ENCODE results near the gene FBXO10.
"Not testable (repeated sequence)": the region's sequence is repeated elsewhere in the genome, so short reads cannot be mapped to it uniquely, and the experiment has no call there.

FBXO10 gene

DNA sequence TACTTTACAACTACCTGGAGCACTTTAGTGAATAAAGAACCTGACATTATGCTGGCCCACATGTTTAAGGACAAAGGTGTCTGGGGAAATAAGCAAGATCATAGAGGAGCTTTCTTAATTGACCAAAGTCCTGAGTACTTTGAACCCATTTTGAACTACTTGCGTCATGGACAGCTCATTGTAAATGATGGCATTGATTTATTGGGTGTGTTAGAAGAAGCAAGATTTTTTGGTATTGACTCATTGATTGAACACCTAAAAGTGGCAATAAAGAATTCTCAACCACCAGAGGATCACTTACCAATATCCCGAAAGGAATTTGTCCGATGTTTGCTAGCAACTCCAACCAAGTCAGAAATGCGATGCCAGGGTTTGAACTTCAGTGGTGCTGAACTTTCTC, 98.7 kb downstream of the FBXO10 start:
- DNase-seq (ENCODE audit: low read depth in 2 of 2): not testable (repeated sequence)

DNA sequence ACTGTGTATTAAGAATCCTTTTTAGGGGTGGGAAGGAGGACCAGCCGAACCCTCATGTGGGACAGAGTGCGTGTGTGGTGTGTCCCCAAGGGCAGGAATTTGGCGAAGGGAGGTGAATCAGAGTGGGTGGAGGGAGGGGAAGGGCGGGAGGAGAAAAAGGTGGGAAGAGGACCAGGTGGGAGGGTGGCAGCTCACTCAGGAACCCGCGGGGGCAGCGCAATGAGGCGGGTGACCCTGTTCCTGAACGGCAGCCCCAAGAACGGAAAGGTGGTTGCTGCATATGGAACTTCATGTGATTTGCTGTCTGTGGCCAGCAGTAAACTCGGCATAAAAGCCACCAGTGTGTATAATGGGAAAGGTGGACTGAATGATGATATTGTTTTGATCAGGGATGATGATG, 99.2 kb downstream of the FBXO10 start:
- no peak for DNase-seq (ENCODE audit: low read depth in 2 of 2)

DNA sequence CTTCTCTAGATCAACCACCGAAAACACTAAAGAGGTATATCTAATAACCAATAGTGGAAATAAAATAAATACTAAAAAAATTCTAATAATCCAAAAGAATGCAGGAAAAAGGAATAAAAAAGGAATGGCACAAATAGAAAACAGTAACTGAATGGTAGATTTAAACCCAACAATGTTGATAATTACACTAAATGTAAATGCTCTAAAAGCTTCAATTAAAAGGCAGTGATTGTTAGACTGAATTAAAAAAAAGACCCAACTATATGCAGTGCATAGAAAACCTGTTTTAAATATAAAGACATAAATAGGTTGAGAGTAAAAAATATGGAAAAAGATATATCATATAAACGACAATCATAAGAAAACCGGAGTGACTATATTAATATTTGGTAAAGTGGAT, 101.7 kb downstream of the FBXO10 start:
- DNase-seq (ENCODE audit: low read depth in 2 of 2): no peak

DNA sequence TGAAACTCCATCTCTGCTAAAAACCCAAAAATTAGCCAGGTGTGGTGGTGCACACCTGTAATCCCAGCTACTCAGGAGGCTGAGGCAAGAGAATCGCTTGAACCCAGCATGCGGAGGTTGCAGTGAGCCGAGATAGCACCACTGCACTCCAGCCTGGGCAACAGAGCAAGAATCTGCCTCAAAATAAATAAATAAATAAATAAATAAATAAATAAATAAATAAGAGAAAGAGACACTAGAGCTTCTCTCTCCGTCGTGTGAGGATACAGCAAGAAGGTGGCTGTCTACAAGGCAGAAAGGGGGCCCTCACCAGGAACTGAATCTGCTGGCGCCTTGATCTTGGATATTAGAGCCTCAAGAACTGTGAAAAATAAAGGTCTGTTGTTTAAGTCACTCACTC, 102.2 kb downstream of the FBXO10 start:
- DNase-seq (ENCODE audit: low read depth in 2 of 2): not testable (repeated sequence)

DNA sequence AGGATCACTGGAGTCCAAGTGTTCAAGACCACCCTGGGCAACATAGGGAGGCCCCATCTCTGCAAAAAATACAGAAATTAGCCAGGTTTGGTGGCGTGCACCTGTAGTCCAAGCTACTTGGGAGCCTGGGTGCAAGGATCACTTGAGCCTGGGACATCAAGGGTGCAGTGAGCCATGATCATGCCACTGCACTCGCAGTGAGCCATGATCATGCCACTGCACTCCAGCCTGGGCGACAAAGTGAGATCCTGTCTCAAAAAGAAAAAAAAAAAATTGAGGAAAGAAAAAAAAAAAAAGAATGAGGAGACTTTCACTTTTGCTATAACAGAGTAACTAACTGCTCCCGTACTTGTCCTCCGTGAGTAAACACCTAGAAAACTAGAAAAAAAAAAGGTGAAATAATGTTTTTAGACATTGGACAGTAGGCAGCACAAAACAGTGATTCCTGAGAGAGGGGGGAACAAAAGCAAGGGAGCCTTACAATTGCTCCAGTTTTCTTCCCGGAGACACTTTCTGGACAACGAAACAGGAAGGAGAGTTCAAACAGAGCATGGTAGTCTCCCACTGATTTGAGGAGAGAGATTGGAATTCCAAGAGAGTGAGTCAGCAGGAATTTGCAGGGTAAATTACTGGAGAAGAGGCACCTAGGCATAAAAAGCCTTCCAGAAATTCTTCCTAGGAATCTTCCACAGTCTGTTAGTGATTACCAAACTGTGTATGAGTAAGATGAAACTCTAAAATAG, 104.1 kb downstream of the FBXO10 start:
- no peak for DNase-seq (ENCODE audit: low read depth in 2 of 2)

DNA sequence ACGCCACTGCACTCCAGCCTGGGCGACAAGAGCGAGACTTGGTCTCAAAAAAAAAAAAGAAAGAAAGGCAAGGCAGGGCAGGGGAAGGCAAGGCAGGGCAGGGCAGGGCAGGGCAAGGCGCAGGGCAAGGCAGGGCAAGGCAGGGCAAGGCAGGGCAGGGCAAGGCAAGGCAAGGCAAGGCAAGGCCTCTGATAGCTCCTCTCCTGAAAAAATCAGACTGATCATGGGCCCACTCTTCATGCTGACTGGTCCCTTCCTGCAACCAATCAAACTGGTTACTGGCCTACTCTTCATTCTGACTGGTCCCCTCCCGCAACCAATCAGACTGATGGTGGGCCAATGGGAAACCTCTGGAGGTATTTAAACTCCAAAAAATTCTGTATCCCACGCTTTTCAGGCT, 107.6 kb downstream of the FBXO10 start:
- no peak for DNase-seq (ENCODE audit: low read depth in 2 of 2)

GRCh38 chr9:37467530-37467929, 108.7 kb downstream of the FBXO10 start:
- not testable (repeated sequence) for DNase-seq (ENCODE audit: low read depth in 2 of 2)

GRCh38 chr9:37466037-37466709, 110.0 kb downstream of the FBXO10 start:
- DNase-seq (ENCODE audit: low read depth in 2 of 2): no peak

GRCh38 chr9:37465249-37466036, 110.7 kb downstream of the FBXO10 start, which contains the start of gene ZBTB5:
TSS of gene ZBTB5 (minus strand) at chr9:37465450. CDS start at chr9:37442551, 22,899 bp downstream.
- peak; percentile 98 to 99 for DNase-seq (ENCODE audit: low read depth in 2 of 2)

GRCh38 chr9:37464426-37465248, 111.5 kb downstream of the FBXO10 start:
- DNase-seq (ENCODE audit: low read depth in 2 of 2): peak; percentile 42 to 63

GRCh38 chr9:37464006-37464405, 112.2 kb downstream of the FBXO10 start:
- no peak for DNase-seq (ENCODE audit: low read depth in 2 of 2)

All from stimulated activated CD8-positive, alpha-beta memory T cell treated with anti-CD3 and anti-CD28 coated beads, Interleukin-15, amount 100 ng/mL, for 48 hours (primary cell).